Superior temporal gyrus (tissue), 1 donor: ENCODE measurements around the gene LTC4S.

Source experiments
- DNase-seq: peaks from one replicate; pipeline ENCODE4 v3.0.0-alpha.2; 2016; ENCODE audit errors: extremely low spot score

The LTC4S gene

DNA sequence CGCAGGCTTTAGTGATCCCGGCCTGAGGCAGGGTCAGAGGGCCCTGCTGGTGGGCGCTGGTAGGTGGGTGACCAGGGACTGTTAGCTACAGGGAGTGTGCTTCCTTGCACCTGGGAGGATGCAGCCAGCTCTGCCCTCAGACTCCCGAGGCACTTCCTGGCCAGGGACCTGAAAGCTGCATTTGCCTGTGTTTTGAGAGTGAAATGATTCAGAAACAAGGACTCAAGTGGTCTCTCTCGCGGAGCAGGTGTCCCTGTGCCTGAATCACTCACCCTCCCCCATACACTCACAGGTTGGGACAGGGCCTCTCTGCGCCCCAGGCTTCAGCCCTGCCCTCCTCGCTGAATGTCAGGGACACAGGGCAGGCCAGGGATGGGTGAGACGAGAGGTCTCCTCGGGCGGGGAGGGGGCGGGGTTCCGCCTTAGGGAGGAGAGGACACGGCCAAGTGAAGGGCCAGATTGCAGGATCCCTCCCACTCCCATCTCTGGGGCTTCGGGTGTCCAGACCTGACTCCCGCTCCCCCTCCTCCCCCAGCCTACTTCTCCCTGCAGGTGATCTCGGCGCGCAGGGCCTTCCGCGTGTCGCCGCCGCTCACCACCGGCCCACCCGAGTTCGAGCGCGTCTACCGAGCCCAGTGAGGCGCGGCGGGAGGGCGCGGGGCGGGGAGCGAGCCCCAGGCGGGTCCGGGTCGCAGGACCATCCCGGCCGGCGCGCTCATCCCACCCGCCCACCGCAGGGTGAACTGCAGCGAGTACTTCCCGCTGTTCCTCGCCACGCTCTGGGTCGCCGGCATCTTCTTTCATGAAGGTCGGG is 1.5 kb downstream of the LTC4S start:
- no peak for DNase-seq

DNA sequence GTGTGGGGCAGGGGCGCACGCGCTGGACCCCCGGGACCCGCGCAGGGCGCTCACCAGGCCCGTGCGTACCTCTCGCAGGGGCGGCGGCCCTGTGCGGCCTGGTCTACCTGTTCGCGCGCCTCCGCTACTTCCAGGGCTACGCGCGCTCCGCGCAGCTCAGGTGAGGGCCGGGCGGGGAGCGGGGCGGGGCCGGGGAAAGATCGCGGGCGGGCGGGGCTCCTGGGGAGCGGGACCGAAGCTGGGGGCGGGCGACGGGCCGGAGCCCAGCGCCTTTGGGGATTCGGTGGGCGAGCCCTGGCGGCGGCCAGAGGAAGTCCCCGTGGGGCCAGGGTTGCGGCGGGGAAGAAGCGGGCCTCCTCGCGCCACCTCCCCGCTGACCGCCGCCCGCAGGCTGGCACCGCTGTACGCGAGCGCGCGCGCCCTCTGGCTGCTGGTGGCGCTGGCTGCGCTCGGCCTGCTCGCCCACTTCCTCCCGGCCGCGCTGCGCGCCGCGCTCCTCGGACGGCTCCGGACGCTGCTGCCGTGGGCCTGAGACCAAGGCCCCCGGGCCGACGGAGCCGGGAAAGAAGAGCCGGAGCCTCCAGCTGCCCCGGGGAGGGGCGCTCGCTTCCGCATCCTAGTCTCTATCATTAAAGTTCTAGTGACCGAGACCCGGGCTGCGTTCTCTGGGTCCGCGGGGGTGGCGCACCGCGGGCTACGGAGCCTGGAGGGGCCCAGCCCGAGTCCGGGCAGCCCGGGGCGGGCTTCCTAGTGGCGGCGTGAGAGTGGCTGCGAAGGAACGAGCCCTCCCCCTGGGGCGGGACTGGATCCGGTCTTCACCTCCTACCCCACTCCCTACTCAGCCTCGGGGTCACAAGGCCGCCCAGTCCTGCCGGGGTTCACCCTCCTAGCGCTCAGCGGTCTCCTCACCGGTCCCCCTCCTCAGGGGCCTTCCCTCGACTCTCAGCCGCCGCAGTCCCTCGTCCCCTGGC is 2.4 kb downstream of the LTC4S start:
- DNase-seq: peak; percentile 77

- DNase-seq: no peak
Measured at GRCh38 chr5:179796877-179797608, 3.3 kb downstream of the LTC4S start.

DNA sequence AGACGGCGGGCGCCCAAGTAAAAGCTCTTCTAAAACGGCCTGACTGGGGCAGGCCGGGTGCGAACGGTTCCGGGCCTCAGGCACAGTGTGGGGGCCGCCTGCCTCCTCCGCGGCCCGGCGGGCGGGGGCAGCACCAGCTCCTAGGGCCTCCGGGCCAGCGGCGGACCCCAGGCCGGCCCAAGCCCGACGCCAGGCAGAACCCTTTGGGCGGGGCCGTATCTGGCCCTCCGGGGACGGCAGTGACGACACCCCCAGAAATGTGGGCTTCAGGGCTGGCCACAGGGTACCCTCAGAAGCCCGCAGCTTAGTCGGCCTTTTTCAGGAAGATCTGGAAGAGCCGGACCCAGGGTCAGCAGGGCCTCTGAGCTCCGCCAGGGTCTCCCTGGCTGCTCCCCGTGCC is 4.0 kb downstream of the LTC4S start:
- no peak for DNase-seq

- no peak for DNase-seq
Measured at GRCh38 chr5:179798144-179798770, 4.5 kb downstream of the LTC4S start.

DNA sequence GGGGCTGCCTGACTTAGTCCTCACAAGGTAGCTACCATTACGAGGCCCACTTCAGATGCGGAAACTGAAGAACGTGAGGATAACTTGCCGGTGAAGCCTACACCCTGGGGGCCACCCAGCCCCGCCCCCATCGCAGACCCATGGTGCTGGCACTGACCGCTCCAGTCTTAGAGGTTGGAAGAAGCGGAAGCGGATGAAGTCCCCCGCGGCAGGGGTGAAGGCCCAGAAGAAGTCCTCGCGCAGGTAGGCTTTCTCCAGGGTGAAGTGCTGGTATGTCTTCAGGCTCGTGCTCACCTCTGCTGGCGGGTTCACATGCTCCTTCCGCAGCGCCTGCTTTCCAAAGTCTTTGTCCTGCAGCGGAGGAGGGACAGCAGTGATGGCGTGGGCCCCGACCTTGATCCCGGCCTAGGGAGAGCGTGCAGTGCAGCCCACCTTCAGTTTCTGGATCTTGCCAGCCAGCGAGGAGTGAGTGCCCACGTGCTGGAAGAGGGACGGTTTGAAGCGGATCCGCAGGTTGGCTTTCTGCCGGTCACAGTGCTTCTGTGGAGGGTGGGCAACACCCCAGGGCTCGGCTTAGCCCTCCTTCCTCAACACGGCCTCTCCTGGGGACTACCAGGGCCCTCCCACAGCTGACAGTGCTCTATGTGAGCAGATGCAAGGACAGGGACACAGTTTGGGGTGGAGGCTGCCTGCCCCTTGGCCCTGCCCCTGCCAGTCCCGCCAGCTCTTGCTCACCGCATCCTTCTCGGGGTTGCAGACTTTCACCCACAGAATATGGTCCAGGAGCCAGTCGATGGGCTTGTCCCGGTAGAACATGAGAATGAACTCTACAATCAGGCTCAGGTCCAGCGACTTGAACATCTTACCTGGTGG is 5.2 kb downstream of the LTC4S start:
- DNase-seq: no peak

GRCh38 chr5:179799644-179799973 is 5.8 kb downstream of the LTC4S start:
- no peak for DNase-seq

DNA sequence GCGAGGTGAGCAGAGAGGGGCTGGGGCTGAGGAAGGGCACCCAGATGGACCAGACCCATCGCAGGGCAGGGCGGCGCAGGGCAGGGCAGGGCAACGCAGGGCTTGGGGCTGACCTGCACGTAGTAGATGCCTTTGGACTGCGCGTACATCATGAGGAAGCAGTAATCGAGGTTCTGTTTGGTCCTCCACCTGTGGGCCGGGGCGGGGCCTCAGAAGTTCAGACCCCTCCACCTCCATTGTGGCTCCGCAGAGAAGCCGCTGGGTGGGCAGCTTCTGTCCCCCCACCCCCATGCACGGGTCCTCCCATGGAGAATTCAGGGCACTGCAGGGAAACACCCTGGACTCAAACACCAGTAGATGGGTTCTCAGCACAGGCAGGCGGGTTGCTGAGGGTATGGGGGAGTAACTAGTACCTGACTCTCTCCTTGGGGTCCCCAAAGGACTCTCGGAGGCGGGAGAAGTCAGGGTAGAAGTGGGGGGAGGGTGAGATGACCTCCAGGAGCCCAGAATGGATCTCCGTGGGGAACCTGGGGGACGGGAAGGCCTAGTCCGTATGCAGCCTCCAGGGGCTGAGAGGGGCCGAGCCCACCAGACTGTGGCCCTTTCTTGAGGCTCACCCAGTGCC is 6.4 kb downstream of the LTC4S start:
- no peak for DNase-seq

DNA sequence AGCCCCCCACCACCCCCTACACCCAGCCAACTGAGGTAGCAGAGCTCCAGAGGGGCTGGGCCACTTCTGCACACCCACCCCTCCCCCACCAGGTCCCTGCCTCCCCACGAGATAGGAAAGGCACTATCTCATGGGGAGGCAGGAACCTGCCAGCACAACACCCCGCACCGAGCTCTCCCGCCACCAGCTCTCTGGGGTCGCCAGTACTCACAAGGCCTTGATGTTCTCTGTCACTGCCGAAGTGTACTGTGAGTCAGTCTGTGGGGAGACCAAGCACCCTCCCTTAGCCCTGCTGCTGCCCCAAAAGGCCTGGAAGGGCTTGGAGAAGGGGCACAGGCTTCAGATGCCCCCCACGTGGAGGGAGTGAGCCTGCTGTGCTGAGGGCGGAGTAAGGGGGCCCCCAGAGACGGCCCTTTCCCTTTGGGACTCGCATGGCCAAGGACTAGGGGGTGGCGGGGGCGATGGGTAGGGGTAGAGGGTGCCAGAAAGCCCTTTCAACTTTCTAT is 7.0 kb downstream of the LTC4S start:
- no peak for DNase-seq

DNA sequence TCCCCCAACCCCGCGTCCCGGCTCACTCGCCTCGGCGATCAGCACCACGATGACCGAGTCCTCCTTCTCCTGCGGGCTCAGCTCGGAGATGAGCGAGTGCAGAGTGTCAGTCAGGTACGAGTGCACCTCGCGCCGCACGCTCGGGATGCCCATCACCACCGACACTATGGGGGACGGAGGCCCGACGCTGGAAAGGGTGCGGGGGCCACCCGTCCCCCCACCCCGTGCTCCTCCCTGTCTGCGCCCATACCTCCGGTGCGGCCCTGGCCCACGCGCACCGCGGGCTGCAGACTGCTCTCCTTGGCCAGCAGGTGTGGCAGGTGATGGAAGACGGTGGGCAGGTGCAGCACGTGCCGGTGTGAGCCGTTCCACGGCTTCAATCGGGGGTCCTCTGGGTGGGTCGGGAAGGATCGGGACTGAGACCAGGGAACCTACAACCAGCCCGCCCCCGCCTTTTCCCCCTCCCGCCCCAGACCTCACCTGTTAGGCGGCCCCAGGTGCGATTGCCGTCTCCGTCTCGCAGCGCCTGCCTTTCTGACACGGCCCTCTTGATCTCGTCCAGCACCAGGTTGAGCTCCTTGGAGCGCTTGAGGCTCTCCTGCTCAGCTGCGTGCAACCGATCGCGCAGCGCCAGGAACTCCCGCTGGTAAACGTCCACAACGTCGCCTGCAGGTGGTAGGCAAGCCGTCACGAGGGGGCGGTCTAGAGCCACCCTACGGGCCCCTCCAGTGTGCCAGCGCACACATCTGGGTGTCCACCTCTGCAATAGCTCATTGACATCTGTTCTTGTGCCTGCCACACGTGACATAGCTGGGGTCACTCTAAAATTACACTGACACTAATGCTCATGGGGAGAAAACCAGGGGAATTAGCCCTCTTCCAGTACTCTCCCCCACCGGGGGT is 7.8 kb downstream of the LTC4S start:
- peak; percentile 62 for DNase-seq

DNA sequence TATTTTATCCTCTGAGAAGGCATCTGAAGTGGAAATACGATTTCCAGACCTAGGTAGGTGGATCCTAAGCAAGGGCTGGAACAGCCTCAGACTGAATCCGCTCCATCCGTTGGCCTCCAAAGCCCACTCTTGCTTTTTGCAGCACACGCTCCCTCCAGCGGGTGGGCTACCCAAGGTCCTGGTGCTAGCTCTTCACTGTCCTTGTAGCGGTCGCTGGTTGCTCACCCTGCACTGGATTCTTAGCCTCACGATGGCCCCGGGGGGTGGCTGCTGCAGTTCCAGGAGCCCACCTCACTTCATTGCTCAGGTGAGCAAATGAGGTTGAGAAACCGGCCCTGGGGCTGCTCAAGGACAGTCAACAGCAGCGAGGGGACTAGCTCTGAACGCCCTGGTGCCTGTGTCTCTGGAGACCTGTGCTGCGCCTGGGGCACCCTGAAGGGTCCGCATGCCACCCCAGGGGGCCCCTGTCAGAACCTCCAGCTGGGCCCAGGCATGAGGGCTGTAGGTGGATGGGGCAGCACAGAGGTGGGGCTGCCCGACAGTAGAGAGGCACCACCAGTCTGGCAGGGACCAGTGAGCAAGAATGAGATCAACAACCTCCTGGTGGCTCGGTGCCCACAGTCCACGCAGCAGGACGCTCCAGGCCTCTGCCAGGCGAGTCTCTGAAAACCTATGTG is 8.6 kb downstream of the LTC4S start:
- DNase-seq: no peak

DNA sequence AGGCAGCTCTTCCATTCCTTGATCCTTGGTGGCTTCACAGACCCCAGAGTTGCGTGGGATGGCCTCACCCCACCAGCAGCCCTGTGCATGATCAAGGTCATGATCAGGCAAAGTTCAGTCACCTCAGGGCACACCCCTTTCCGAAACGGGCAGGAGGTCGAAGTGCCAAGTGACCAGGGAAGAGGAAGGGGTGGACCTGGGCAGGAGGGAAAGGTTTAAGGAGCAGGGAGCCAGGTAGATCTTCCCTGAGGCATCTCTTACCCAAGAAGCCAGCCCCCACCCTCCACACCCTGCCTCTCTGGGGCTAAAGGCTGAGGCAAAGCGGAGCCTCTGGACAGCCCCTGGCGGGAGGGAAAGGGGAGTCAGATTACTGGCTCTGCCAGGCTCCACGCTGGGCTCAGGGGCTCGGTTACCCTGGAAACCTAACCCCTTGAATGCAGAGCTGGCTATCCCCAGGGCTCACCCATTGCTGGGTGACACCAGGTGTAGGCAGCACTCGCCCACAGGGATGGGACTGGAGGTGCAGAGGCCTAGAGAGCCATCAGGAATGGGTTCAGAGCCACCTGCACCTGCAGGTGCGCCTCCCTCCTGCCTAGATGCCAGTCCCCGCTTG is 9.3 kb downstream of the LTC4S start:
- DNase-seq: no peak

DNA sequence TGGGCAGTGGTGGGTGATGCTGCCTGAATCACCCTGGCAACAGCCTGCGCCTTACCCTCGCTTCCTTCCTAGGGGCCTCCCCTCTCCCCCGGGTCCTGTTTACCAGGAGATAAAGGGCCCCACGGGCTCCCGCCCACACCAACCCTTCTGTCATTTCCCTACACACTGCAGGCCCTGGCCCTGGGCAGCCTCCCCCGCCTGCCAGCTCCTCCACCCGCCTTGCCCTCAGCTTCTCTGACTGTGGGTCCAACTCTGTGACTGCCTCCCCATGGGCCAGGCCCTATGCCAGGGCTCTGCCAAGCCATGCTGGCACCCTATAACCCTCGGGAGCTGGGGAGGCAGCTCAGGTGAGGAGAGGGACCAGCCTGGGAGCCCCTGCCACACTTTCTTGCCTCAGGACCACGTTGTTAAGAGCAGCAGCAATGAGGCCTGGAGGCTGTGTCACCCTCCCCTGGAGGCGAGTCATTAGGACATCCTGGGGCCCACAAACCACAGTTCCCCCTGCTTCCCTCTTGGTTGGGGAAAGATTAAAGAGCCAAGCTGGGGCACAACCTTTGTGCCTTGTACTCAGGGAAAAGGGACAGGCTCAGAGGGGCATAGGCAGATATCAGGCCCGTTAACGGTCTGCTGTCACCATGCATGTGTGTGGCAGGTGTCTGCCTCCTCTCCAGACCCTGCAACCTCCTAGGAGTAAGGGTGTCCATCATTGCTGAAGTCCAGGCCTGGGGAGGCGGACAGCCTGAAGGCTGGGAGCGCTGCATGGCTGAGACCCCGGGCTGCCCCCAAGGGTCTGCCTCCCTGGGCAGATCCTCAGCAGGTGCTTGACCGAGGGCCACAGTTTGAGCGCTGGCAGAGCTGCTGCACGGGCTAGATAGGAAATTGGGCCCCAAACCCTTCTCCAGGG is 10.1 kb downstream of the LTC4S start:
- no peak for DNase-seq

GRCh38 chr5:179804555-179804947 is 10.8 kb downstream of the LTC4S start:
- no peak for DNase-seq

DNA sequence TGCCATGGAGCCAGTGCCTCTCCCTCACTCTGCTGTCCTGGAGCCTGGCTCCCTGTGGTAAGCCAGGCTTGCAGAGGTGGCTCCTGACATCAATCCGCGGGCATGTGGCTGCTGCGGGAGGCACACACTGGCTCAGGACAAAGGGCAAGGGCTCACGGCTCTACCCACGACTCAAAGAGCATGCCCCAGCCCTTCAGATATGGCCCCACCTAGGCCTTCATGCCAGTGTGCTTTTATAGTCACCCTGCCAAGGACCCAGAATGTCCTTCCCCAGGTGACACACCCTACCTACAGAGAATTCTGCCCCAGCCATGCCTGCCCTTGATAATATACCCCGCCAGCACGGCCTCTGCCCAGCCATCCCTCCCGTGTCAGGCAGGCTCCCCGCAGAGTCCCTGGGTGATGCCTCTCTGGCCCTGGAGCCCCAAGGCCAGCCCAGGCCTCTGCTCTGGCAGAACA is 11.3 kb downstream of the LTC4S start:
- no peak for DNase-seq

DNA sequence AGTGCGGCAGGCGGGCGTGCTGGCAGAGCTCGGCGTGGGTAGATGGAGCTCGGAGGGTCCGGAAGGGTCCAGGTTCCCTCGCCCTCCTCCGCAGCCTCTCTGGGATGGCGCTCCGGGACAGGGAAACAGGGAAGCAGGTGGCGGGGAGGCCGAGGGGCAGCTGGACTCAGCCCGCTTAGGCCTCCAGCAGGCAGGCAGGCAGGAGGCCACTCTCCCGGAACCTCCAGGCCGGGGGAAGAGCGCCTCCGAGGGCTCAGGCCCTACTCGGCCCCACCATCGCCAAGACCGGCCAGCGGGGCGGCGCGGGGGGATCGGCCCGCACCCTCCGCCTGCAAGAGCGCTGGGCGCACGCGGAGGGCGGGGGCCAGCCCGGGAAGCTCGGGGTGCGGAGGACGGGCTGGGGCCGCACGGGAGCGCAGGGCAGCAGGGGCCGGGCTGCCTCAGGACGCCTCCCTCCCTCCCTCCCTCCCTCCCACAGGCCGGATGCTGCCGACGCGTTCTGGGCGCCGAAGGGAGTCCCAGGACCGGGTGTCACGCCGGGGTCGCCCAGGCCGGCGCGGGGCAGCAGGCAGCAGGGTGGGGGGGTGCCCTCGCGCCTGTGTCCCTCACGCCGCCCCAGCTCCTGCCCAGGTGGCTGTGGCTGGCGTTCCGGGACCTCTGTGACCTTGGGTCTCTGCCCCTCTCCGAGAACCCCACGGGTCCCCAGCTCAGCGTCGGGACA is 11.9 kb downstream of the LTC4S start:
- DNase-seq: no peak
